Activated CD4-positive, CD25-positive, alpha-beta regulatory T cell treated with anti-CD3 and anti-CD28 coated beads, Interleukin-2, amount 50 U/mL, for 16 hours (primary cell): Measurements from ENCODE around the gene BIRC2.

Experiments used
- DNase-seq: peaks from one replicate; pipeline ENCODE4 v3.0.0-alpha.2; 2020; ENCODE audit warnings: low read depth, low spot score

BIRC2 gene

GRCh38 chr11:102401905-102402304, 54.9 kb downstream of the BIRC2 start:
- no peak for DNase-seq

GRCh38 chr11:102402548-102402947, 55.5 kb downstream of the BIRC2 start:
- DNase-seq: no peak

- DNase-seq: no peak
These were observed 58.5 kb downstream of the BIRC2 start for GRCh38 chr11:102405501-102405900.

GRCh38 chr11:102406099-102406498, 59.1 kb downstream of the BIRC2 start:
- DNase-seq: no peak

GRCh38 chr11:102407901-102408300, 60.9 kb downstream of the BIRC2 start:
- DNase-seq: no peak

- no peak for DNase-seq
These were observed 61.3 kb downstream of the BIRC2 start for GRCh38 chr11:102408339-102408738.

GRCh38 chr11:102410382-102410784, 63.4 kb downstream of the BIRC2 start:
- DNase-seq: no peak

- no peak for DNase-seq
These were observed 64.1 kb downstream of the BIRC2 start for GRCh38 chr11:102411142-102411541.

GRCh38 chr11:102413497-102413896, 66.5 kb downstream of the BIRC2 start:
- no peak for DNase-seq

GRCh38 chr11:102414559-102414958, 67.5 kb downstream of the BIRC2 start:
- DNase-seq: no peak

- no peak for DNase-seq
These were observed 68.4 kb downstream of the BIRC2 start for GRCh38 chr11:102415304-102415916.

GRCh38 chr11:102416976-102417375, 70.0 kb downstream of the BIRC2 start:
- no peak for DNase-seq

GRCh38 chr11:102419181-102419580, 72.2 kb downstream of the BIRC2 start:
- no peak for DNase-seq

GRCh38 chr11:102420547-102420946, 73.5 kb downstream of the BIRC2 start:
- no peak for DNase-seq

- DNase-seq: no peak
These were observed 74.2 kb downstream of the BIRC2 start for GRCh38 chr11:102421261-102421660.

- no peak for DNase-seq
These were observed 76.1 kb downstream of the BIRC2 start for GRCh38 chr11:102422817-102423712.

GRCh38 chr11:102423936-102424335, 76.9 kb downstream of the BIRC2 start:
- no peak for DNase-seq

- no peak for DNase-seq
These were observed 79.0 kb downstream of the BIRC2 start for GRCh38 chr11:102426000-102426399.

- no peak for DNase-seq
These were observed 79.6 kb downstream of the BIRC2 start for GRCh38 chr11:102426570-102426969.

- no peak for DNase-seq
These were observed 80.1 kb downstream of the BIRC2 start for GRCh38 chr11:102427068-102427467.
